ENCODE measurements around the gene A2ML1.
"Not testable (repeated sequence)": the region's sequence is repeated elsewhere in the genome, so short reads cannot be mapped to it uniquely, and the experiment has no call there.

Gene A2ML1

DNA sequence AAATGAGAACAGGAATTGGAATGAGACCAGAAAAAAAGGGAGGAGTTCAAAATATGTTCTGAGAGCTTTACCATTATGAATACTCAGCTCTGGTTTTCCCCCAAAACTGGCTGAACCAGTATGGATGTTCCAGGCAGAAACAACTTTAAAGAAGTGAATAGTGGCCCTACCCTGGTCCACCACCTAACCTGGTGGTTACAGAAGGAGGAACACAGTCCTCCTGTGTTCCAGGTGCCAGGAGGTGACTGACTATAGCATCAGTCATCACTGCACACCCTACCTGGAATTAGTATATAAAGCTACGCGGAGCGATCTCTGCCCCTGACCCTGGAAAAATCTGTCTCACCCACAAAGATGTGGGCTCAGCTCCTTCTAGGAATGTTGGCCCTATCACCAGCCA lies at the start of gene A2ML1:
Gene A2ML1, plus strand, starts transcription at position 324 of the 400 bp plus-strand sequence. Its CDS starts 31 bp downstream, at position 355.
- Histone ChIP-seq H3K4me3 (ENCODE audit: low read depth, low read length) (no peak within 1 kb of the TSS), H3K27ac (ENCODE audit: low read depth, low read length) (no peak within 1 kb of the TSS), H3K36me3 (ENCODE audit: insufficient read depth, low read length) (no peaks in the 10 kb centered on the region), H2AFZ (ENCODE audit: low read length, unreplicated experiment) (no peak within 1 kb of the TSS), H3K4me1 (ENCODE audit: control insufficient read depth, insufficient read depth, low read length, unreplicated experiment) (no peaks in the 10 kb centered on the region), H3K27me3 (ENCODE audit: insufficient read depth, low read length) (0 out of 2 replicates have a peak, but pooled peaks cover 3% of the 10 kb centered on the region), H3K79me2 (ENCODE audit: control insufficient read depth, insufficient read depth, low read length, unreplicated experiment) (no peaks in the 10 kb centered on the region)

DNA sequence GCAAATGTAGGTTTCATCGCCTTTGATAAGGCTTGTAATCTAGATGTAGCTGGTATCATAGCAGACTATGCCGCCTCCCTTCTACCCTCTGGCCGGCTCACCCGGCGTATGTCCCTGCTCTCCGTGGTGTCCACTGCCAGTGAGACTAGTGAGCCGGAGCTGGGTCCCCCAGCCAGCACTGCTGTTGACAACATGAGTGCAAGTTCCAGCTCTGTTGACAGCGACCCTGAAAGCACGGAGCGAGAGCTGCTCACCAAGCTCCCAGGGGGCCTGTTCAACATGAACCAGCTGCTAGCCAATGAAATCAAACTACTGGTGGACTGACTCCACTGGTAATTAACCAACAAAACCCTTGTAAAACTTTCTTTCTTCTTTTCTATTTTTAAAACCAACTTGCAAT lies 49.0 kb upstream of the A2ML1 start:
- Histone ChIP-seq H2AFZ (ENCODE audit: low read length, unreplicated experiment) (no peak overlapping the region), H3K27ac (ENCODE audit: low read depth, low read length) (no peak overlapping the region), H3K4me1 (ENCODE audit: control insufficient read depth, insufficient read depth, low read length, unreplicated experiment) (no peaks in the 10 kb centered on the region), H3K27me3 (ENCODE audit: insufficient read depth, low read length) (no peaks in the 10 kb centered on the region), H3K4me3 (ENCODE audit: low read depth, low read length) (no peak overlapping the region), H3K36me3 (ENCODE audit: insufficient read depth, low read length) (no peaks in the 10 kb centered on the region; the same call in 1 of the 2 replicates), H3K79me2 (ENCODE audit: control insufficient read depth, insufficient read depth, low read length, unreplicated experiment) (no peaks in the 10 kb centered on the region)

DNA sequence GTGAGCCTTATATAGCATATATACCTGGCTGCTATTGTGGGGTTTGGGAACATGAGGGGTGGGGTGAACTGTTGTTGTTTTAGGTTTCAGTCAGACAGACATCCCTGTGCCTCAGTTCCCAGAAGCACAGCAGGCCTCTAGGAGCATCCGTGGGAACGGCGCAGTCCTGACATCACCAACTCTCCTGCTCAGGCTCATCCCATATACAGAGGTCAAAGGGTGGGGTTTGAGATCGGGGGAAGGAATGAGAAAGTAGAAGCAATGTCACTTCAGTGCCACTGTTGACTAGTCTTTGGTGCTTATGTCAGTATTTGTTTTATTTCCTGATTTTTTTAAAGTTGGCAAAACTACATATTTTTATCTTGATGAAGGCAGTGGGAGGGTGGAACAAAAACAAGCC lies 43.1 kb upstream of the A2ML1 start:
- H2AFZ ChIP-seq (ENCODE audit: low read length, unreplicated experiment): no peak overlapping the region
- no peak overlapping the region for H3K27ac ChIP-seq (ENCODE audit: low read depth, low read length)
- H3K79me2 ChIP-seq (ENCODE audit: control insufficient read depth, insufficient read depth, low read length, unreplicated experiment): no peaks in the 10 kb centered on the region
- no peaks in the 10 kb centered on the region for H3K4me1 ChIP-seq (ENCODE audit: control insufficient read depth, insufficient read depth, low read length, unreplicated experiment)
- H3K36me3 ChIP-seq (ENCODE audit: insufficient read depth, low read length): no peaks in the 10 kb centered on the region; the same call in 1 of the 2 replicates
- no peak overlapping the region for H3K4me3 ChIP-seq (ENCODE audit: low read depth, low read length)
- no peaks in the 10 kb centered on the region for H3K27me3 ChIP-seq (ENCODE audit: insufficient read depth, low read length)

DNA sequence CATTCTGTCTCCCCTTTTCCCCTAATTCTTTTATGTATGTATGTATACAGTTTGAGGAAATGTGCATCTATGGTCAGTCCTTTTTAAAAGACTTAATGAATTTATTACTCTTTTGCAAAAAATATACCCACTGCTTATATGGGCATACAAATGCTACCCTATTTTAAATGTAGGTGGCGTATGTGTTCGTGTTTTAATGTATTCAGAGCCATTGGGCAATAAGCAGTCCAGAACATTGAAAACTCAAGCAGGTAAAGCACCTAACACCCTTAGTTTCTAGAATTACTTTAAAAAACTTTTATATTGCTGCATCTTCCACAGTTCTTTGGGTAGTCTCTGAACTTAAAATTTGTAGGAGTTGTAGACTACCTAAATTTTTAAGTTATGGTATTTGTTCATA lies 42.6 kb upstream of the A2ML1 start:
- H2AFZ ChIP-seq (ENCODE audit: low read length, unreplicated experiment): no peak overlapping the region
- H3K36me3 ChIP-seq (ENCODE audit: insufficient read depth, low read length): no peaks in the 10 kb centered on the region
- no peak overlapping the region for H3K27ac ChIP-seq (ENCODE audit: low read depth, low read length)

DNA sequence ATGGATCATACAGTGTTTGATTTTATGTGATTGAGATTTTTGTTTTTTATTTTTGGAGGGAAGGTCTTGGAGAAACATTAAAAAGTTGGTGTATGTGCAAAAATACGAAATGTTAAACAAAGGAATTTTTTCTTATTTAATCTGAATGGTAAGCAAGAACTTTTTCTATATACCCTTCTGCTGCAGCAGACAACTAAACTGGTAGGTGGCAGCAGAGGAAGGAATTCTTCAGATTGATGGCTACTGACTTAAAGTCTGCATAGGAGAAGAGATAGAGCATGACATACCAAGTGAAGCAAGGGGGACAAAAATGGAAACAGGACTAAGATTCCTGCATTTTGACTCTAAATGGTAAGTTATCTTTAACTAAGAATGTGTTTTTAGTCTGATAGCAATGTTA lies 42.0 kb upstream of the A2ML1 start:
- H3K27me3 ChIP-seq (ENCODE audit: insufficient read depth, low read length): no peaks in the 10 kb centered on the region
- no peaks in the 10 kb centered on the region for H3K79me2 ChIP-seq (ENCODE audit: control insufficient read depth, insufficient read depth, low read length, unreplicated experiment)
- no peak overlapping the region for H3K4me3 ChIP-seq (ENCODE audit: low read depth, low read length)
- H2AFZ ChIP-seq (ENCODE audit: low read length, unreplicated experiment): no peak overlapping the region
- H3K27ac ChIP-seq (ENCODE audit: low read depth, low read length): no peak overlapping the region
- no peaks in the 10 kb centered on the region for H3K4me1 ChIP-seq (ENCODE audit: control insufficient read depth, insufficient read depth, low read length, unreplicated experiment)
- H3K36me3 ChIP-seq (ENCODE audit: insufficient read depth, low read length): no peaks in the 10 kb centered on the region

More for the DNA sequence above, 42.6 kb upstream of the A2ML1 start:
- Histone ChIP-seq H3K4me1 (ENCODE audit: control insufficient read depth, insufficient read depth, low read length, unreplicated experiment) (no peaks in the 10 kb centered on the region), H3K79me2 (ENCODE audit: control insufficient read depth, insufficient read depth, low read length, unreplicated experiment) (no peaks in the 10 kb centered on the region), H3K27me3 (ENCODE audit: insufficient read depth, low read length) (no peaks in the 10 kb centered on the region), H3K4me3 (ENCODE audit: low read depth, low read length) (no peak overlapping the region)

DNA sequence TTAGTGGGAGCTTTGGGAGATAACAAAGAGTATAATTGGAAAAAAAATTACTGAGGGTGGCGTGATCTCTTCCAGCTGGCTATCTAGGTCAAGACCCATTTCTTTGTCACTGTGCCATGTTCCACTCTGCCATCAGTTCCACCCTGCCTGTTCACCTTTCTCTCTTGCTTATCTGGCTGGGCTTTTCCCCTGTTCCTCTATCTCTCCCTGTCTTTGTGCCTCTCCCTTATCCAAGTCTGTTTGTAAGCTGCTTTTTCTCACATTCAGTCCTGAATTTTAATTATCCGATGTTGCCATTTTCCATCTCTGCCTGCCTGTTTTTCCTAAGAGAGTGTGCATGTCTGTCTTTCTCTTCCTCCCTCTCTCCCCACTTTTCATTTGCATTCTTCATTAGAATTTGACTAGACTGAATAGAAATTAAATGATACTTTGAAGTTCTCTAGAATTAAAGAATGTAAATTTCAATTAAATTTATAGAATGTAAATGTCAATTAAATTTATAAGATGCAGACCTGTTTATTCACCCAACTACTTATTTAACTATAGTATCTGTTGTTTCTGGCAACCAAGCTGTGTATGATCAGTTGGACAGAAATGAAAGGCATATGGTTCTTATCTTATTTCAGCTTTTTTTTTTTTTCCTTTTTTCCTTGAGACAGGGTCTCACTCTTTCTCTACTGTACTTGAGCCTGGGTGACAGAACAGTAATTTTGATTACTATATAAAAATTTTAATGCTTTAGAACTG lies 40.9 kb upstream of the A2ML1 start:
- Histone ChIP-seq H3K27me3 (ENCODE audit: insufficient read depth, low read length) (no peaks in the 10 kb centered on the region), H3K36me3 (ENCODE audit: insufficient read depth, low read length) (no peaks in the 10 kb centered on the region), H3K79me2 (ENCODE audit: control insufficient read depth, insufficient read depth, low read length, unreplicated experiment) (no peaks in the 10 kb centered on the region), H3K4me3 (ENCODE audit: low read depth, low read length) (no peak overlapping the region), H2AFZ (ENCODE audit: low read length, unreplicated experiment) (no peak overlapping the region), H3K4me1 (ENCODE audit: control insufficient read depth, insufficient read depth, low read length, unreplicated experiment) (no peaks in the 10 kb centered on the region), H3K27ac (ENCODE audit: low read depth, low read length) (no peak overlapping the region)

DNA sequence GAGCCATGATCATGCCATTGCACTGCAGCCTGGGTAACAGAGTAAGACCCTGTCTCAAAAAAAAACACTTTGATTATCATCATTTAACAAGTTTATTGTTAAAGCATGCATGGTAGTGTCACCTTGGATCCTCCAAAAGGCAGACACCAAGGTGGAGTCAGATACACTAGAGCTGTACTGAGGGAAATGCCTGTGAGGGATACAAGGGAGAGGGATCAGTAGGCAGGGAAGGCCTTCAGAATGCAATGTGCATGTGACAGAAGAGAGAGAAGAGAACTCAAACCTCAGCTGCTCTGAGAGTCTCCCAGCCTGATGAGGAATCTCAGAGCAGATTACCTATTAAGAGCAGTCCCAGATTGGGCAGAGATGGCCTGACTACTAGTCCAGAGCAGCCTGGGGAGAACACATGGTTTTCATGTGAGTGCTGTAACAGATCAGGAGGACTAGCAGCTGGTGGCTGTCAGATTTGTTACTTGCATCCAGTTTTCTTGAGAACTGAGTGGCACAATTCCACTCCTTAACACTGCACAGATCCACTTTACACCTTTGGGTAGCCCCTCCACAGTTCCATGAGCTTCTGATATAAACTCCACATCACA lies 38.0 kb upstream of the A2ML1 start:
- H3K27me3 ChIP-seq (ENCODE audit: insufficient read depth, low read length): no peaks in the 10 kb centered on the region
- H3K4me3 ChIP-seq (ENCODE audit: low read depth, low read length): no peak overlapping the region
- no peak overlapping the region for H2AFZ ChIP-seq (ENCODE audit: low read length, unreplicated experiment)
- no peaks in the 10 kb centered on the region for H3K36me3 ChIP-seq (ENCODE audit: insufficient read depth, low read length)
- no peaks in the 10 kb centered on the region for H3K4me1 ChIP-seq (ENCODE audit: control insufficient read depth, insufficient read depth, low read length, unreplicated experiment)
- H3K79me2 ChIP-seq (ENCODE audit: control insufficient read depth, insufficient read depth, low read length, unreplicated experiment): no peaks in the 10 kb centered on the region
- no peak overlapping the region for H3K27ac ChIP-seq (ENCODE audit: low read depth, low read length)

DNA sequence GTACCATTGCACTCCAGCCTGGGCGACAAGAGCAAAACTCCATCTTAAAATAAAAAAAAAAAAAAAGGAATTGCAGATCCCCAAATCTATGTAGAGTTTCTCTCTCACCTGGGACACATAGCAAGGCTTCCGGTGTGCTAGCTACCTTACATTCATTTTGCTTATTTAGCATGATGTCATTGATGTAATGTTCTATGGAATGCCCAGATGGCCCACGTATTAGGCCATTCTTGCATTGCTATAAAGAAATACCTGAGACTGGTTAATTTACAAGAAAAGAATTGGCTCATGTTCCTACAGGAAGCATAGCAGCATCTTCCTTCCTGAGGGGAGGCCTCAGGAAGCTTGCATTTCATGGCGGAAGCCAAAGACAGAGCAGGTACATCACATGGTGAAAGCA lies 36.9 kb upstream of the A2ML1 start:
- Histone ChIP-seq H3K36me3 (ENCODE audit: insufficient read depth, low read length) (no peaks in the 10 kb centered on the region), H3K4me3 (ENCODE audit: low read depth, low read length) (no peak overlapping the region), H3K4me1 (ENCODE audit: control insufficient read depth, insufficient read depth, low read length, unreplicated experiment) (no peaks in the 10 kb centered on the region), H3K27me3 (ENCODE audit: insufficient read depth, low read length) (no peaks in the 10 kb centered on the region), H3K79me2 (ENCODE audit: control insufficient read depth, insufficient read depth, low read length, unreplicated experiment) (no peaks in the 10 kb centered on the region), H2AFZ (ENCODE audit: low read length, unreplicated experiment) (no peak overlapping the region), H3K27ac (ENCODE audit: low read depth, low read length) (no peak overlapping the region)

DNA sequence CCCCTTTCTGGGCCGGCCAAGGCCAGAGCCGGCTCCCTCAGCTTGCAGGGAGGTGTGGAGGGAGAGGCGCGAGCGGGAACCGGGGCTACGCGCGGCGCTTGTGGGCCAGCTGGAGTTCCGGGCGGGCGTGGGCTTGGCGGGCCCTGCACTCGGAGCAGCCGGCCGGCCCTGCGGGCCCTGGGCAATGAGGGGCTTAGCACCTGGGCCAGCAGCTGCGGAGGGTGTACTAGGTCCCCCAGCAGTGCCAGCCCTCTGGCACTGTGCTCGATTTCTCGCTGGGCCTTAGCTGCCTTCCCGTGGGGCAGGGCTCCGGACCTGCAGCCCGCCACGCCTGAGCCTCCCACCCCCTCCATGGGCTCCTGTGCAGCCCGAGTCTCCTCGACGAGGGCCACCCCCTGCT lies 35.2 kb upstream of the A2ML1 start:
- not testable (repeated sequence) for H3K79me2 ChIP-seq (ENCODE audit: control insufficient read depth, insufficient read depth, low read length, unreplicated experiment); H3K4me3 ChIP-seq (ENCODE audit: low read depth, low read length); H2AFZ ChIP-seq (ENCODE audit: low read length, unreplicated experiment); H3K36me3 ChIP-seq (ENCODE audit: insufficient read depth, low read length); H3K4me1 ChIP-seq (ENCODE audit: control insufficient read depth, insufficient read depth, low read length, unreplicated experiment); H3K27ac ChIP-seq (ENCODE audit: low read depth, low read length); H3K27me3 ChIP-seq (ENCODE audit: insufficient read depth, low read length)

DNA sequence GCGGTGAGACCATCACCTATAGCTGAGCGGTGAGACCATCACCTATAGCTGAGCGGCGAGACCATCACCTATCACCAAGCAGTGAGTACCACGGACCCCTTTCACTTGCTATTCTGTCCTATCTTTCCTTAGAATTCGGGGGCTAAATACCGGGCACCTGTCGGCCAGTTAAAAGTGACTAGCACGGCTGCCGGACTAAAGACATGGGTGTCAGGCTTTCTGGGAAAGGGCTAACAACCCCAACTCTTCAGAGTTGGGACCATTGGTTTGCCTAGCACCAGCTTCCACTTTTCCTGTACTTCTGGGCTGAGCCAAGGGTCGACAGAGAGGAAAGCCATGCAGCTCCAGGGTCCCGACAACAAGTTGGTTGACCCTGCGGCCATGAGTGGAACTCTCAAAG lies 33.7 kb upstream of the A2ML1 start:
- H3K27ac ChIP-seq (ENCODE audit: low read depth, low read length); H3K4me3 ChIP-seq (ENCODE audit: low read depth, low read length): not testable (repeated sequence)

DNA sequence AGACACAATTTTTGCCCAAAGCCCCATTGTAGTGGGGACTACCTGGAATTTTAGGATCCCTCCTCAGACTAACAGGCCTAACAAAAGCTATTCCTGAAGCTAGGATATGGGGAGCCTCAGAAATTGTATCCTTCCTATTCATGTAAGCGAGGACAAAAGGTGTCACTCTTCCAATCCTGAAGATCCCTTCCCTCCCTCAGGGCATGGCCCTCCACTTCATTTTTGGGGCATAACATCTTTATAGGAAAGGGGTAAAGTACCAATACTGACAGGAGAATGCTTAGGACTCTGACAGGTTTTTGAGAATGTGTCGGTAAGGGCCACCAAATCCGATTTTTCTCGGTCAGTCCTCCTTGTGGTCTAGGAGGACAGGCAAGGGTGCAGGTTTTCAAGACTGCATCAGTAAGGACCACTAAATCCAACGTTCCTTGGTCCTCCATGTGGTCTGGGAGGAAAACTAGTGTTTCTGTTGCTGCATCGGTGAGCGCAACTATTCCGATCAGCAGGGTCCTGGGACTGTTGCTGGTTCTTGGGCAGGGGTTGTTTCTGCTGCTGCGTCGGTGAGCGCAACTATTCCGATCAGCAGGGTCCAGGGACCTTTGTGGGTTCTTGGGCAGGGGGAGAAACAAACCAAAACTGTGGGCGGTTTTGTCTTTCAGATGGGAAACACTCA lies 32.9 kb upstream of the A2ML1 start:
- not testable (repeated sequence) for H3K27ac ChIP-seq (ENCODE audit: low read depth, low read length); H3K79me2 ChIP-seq (ENCODE audit: control insufficient read depth, insufficient read depth, low read length, unreplicated experiment); H3K4me3 ChIP-seq (ENCODE audit: low read depth, low read length); H3K4me1 ChIP-seq (ENCODE audit: control insufficient read depth, insufficient read depth, low read length, unreplicated experiment); H3K27me3 ChIP-seq (ENCODE audit: insufficient read depth, low read length); H2AFZ ChIP-seq (ENCODE audit: low read length, unreplicated experiment); H3K36me3 ChIP-seq (ENCODE audit: insufficient read depth, low read length)

More for the DNA sequence above, 33.7 kb upstream of the A2ML1 start:
- H3K27me3 ChIP-seq (ENCODE audit: insufficient read depth, low read length); H3K79me2 ChIP-seq (ENCODE audit: control insufficient read depth, insufficient read depth, low read length, unreplicated experiment); H2AFZ ChIP-seq (ENCODE audit: low read length, unreplicated experiment); H3K4me1 ChIP-seq (ENCODE audit: control insufficient read depth, insufficient read depth, low read length, unreplicated experiment); H3K36me3 ChIP-seq (ENCODE audit: insufficient read depth, low read length): not testable (repeated sequence)
